Measurements from ENCODE around the gene ZNF76. TPM values are rescaled to one million over a fixed set of nuclear protein-coding genes. Genes with fewer than 3 reads are reported as not detected.

ZNF76 gene
- total and polyA plus RNA-seq, 12 donors, result 17.9 to 67.1 (median 37.8) TPM

DNA sequence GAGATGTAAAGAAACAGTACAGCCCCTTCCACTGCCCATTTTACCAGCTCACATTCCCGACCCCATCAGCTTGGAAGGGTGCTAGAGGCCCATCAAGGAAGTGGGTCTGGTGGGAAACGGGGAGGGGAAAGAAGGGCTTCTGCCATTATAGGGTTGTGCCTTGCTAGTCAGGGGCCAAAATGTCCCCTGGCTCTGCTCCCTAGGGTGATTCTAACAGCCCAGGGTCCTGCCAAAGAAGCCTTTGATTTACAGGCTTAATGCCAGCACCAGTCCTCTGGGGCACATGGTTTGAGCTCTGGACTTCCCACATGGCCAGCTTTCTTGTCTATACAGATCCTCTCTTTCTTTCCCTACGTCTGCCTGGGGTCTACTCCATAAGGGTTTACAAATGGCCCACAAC lies 10.6 kb upstream of the ZNF76 start:
- ATAC-seq, result peak; percentile 38 to 77 (median 50)
- Histone ChIP-seq H3K36me3 (peaks cover 0 to 33% (median 16%) of the 10 kb centered on the region in 9 donors), H3K9me3 (no peaks in the 10 kb centered on the region), H3K4me3 (no peak overlapping the region), H3K27me3 (no peaks in the 10 kb centered on the region), H3K4me1 (peaks cover 8 to 46% (median 26%) of the 10 kb centered on the region in 9 donors), H3K27ac (peak overlapping the region in 6 of 10 donors; percentile 5 to 61 (median 34))
- DNase-seq, result no peak
- 64 to 66% methylated on average over 3 of the region's 3 CpGs for WGBS, 2 donors
- TF ChIP-seq, protein P1, sequence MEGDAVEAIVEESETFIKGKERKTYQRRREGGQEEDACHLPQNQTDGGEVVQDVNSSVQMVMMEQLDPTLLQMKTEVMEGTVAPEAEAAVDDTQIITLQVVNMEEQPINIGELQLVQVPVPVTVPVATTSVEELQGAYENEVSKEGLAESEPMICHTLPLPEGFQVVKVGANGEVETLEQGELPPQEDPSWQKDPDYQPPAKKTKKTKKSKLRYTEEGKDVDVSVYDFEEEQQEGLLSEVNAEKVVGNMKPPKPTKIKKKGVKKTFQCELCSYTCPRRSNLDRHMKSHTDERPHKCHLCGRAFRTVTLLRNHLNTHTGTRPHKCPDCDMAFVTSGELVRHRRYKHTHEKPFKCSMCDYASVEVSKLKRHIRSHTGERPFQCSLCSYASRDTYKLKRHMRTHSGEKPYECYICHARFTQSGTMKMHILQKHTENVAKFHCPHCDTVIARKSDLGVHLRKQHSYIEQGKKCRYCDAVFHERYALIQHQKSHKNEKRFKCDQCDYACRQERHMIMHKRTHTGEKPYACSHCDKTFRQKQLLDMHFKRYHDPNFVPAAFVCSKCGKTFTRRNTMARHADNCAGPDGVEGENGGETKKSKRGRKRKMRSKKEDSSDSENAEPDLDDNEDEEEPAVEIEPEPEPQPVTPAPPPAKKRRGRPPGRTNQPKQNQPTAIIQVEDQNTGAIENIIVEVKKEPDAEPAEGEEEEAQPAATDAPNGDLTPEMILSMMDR (IDR thresholded peaks at IDR 0.05), result no peak
- intact Hi-C loops (cut with DNase I), result loop anchor here in 5 of 10 donors (10.0 kb wide), 3 partner anchors 254 to 374 kb away; no protein-coding TSS in a partner anchor

DNA sequence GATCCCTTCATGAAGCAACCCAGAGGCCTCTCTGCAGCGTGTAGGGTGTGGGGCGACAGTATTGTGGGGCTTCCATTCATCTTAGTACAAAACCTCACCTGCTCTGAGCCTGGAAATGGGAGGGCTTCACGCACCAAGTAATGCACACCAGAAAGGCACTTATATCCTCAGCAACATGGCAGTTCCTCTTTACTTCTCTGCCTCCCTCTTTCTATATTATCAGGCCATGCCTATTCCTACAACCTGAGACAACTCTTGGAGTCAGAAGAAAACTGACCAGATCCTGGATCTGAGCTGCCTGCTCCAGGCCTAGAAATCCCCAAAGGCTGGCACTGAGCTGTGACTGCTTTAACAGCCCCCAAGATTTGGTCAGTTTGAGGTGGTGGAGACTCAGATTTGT lies 7.6 kb upstream of the ZNF76 start:
- ATAC-seq (no peak), DNase-seq (no peak)
- Histone ChIP-seq H3K36me3 (peaks cover 0 to 3% (median 0%) of the 10 kb centered on the region in 9 donors), H3K4me1 (peaks cover 8 to 50% (median 29%) of the 10 kb centered on the region in 9 donors), H3K4me3 (no peak overlapping the region), H3K27ac (no peak overlapping the region), H3K27me3 (no peaks in the 10 kb centered on the region), H3K9me3 (no peaks in the 10 kb centered on the region)
- WGBS, 2 donors, result 96 to 97% methylated on average over 3 of the region's 3 CpGs
- TF ChIP-seq, protein P1 (IDR thresholded peaks at IDR 0.05), result no peak
- intact Hi-C loops (cut with DNase I), result no loop called here

DNA sequence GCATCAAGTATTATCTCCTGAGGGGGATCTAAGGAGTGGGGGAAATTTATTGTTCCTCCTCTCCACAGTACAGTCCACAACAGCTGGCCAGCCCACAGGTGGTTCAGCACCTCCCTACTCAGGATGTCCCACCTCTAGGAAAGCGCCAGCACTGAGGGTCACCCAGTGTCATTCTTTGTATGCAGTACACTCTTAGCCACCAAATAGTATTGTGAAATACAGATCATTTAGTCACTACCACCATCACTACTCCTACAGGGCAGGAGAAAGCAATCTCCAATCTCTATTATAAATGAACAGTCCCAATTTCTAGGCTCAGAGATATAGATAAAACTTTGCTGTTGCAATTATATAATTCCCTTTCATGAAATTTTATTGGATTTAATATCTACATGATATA lies 6.3 kb upstream of the ZNF76 start:
- intact Hi-C loops (cut with DNase I), result no loop called here
- H3K9me3 ChIP-seq, result no peaks in the 10 kb centered on the region
- WGBS, 2 donors, result 83 to 88% methylated on average over 1 of the region's 1 CpG
- DNase-seq (no peak), ATAC-seq (no peak)
- no peaks in the 10 kb centered on the region for H3K36me3 ChIP-seq
- TF ChIP-seq, protein P1 (IDR thresholded peaks at IDR 0.05), result no peak
- no peak overlapping the region for H3K27ac ChIP-seq
- peaks cover 8 to 55% (median 31%) of the 10 kb centered on the region in 9 donors for H3K4me1 ChIP-seq
- H3K27me3 ChIP-seq, result no peaks in the 10 kb centered on the region
- no peak overlapping the region for H3K4me3 ChIP-seq

DNA sequence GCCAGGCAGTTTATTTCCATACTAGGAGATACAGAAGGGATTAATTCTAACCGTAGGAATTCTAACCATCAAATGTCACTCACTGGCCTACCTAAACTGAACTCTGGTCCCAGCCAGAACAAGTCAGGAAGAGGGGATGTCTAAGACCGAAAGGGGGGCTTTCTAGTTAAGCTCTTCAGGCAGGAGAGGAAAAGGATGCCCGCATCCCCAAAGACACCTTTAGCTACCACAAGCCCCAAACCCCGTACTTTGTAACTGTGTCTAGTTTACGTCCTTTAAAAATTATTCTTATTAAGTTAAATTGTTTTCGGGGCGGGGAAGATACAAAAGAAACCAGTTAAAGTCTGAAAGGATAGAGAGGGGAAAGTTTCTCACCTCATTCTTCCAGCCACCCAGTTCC lies 1.2 kb upstream of the ZNF76 start:
- peaks cover 0 to 49% (median 27%) of the 10 kb centered on the region in 9 donors for H3K4me1 ChIP-seq
- intact Hi-C loops (cut with DNase I), result no loop called here
- H3K36me3 ChIP-seq, result no peaks in the 10 kb centered on the region
- H3K27me3 ChIP-seq, result no peaks in the 10 kb centered on the region
- H3K9me3 ChIP-seq, result no peaks in the 10 kb centered on the region
- WGBS, 2 donors, result 44 to 50% methylated on average over 7 of the region's 7 CpGs
- TF ChIP-seq, protein P1 (IDR thresholded peaks at IDR 0.05), result no peak
- peak overlapping the region in 9 of 10 donors; percentile 94 to 100 (median 99) for H3K27ac ChIP-seq
- ATAC-seq (no peak), DNase-seq (no peak)
- H3K4me3 ChIP-seq, result peak overlapping the region in 9 of 10 donors; percentile 63 to 95 (median 81)
